HG03378 (cell line): Measurements from ENCODE around the gene BUD31.
"Not testable (repeated sequence)": the region's sequence is repeated elsewhere in the genome, so short reads cannot be mapped to it uniquely, and the experiment has no call there.

Experiments
- ATAC-seq: cut with Tn5 transposase; IDR thresholded peaks from one replicate; pipeline ENCODE4 v1.9.1; 2021; ENCODE audit warnings: mild to moderate bottlenecking, moderate library complexity; ENCODE audit not compliant: unreplicated experiment

The BUD31 gene

GRCh38 chr7:99408379-99409191 is at the start of gene BUD31, which contains the start of gene PDAP1:
TSS of gene BUD31 (plus strand) at chr7:99408969. CDS start at chr7:99411093, 2,124 bp downstream.
TSS of gene PDAP1 (minus strand) at chr7:99408597. CDS start at chr7:99408548, 49 bp downstream.
- ATAC-seq = peak; percentile 80

- ATAC-seq = no peak
Observed at GRCh38 chr7:99359465-99360154, 49.2 kb upstream of the BUD31 start.

GRCh38 chr7:99362801-99363200 is 46.0 kb upstream of the BUD31 start:
- ATAC-seq = no peak

GRCh38 chr7:99363286-99363685 is 45.5 kb upstream of the BUD31 start:
- no peak for ATAC-seq

- ATAC-seq = no peak
Observed at GRCh38 chr7:99365318-99366141, 43.2 kb upstream of the BUD31 start.

- ATAC-seq = no peak
Observed at GRCh38 chr7:99366646-99367045, 42.1 kb upstream of the BUD31 start.

- ATAC-seq = no peak
Observed at GRCh38 chr7:99368750-99369389, 39.9 kb upstream of the BUD31 start.

GRCh38 chr7:99369767-99370391 is 38.9 kb upstream of the BUD31 start:
- no peak for ATAC-seq

- ATAC-seq = no peak
Observed at GRCh38 chr7:99371376-99371920, 37.3 kb upstream of the BUD31 start.

GRCh38 chr7:99372275-99373090 is 36.3 kb upstream of the BUD31 start:
- no peak for ATAC-seq

- ATAC-seq = no peak
Observed at GRCh38 chr7:99373091-99374066, 35.4 kb upstream of the BUD31 start.

- peak; percentile 38 for ATAC-seq
Observed at GRCh38 chr7:99374111-99375064, 34.4 kb upstream of the BUD31 start, which contains the start of gene ARPC1B. TSS of gene ARPC1B (plus strand) at chr7:99374730. CDS start at chr7:99385715, 10,985 bp downstream.

- no peak for ATAC-seq
Observed at GRCh38 chr7:99375070-99375807, 33.5 kb upstream of the BUD31 start.

GRCh38 chr7:99379043-99379577 is 29.7 kb upstream of the BUD31 start:
- ATAC-seq = peak; percentile 30

- ATAC-seq = not testable (repeated sequence)
Observed at GRCh38 chr7:99379693-99380031, 29.1 kb upstream of the BUD31 start.
